ENCODE measurements around the gene SLC1A2.

Gene SLC1A2

GRCh38 chr11:35348898-35349687 is 70.3 kb downstream of the SLC1A2 start:
- no peak for DNase-seq (ENCODE audit: low read depth)

- DNase-seq (ENCODE audit: low read depth) = no peak
Measured at GRCh38 chr11:35347921-35348331, 71.4 kb downstream of the SLC1A2 start.

- no peak for DNase-seq (ENCODE audit: low read depth)
Measured at GRCh38 chr11:35347173-35347878, 72.0 kb downstream of the SLC1A2 start.

GRCh38 chr11:35346472-35347156 is 72.7 kb downstream of the SLC1A2 start:
- no peak for DNase-seq (ENCODE audit: low read depth)

- no peak for DNase-seq (ENCODE audit: low read depth)
Measured at GRCh38 chr11:35344681-35345574, 74.4 kb downstream of the SLC1A2 start.

GRCh38 chr11:35343033-35343598 is 76.2 kb downstream of the SLC1A2 start:
- DNase-seq (ENCODE audit: low read depth) = no peak

GRCh38 chr11:35340715-35341114 is 78.6 kb downstream of the SLC1A2 start:
- no peak for DNase-seq (ENCODE audit: low read depth)

- no peak for DNase-seq (ENCODE audit: low read depth)
Measured at GRCh38 chr11:35340071-35340470, 79.3 kb downstream of the SLC1A2 start.

GRCh38 chr11:35338921-35339320 is 80.4 kb downstream of the SLC1A2 start:
- DNase-seq (ENCODE audit: low read depth) = no peak

GRCh38 chr11:35337914-35338305 is 81.4 kb downstream of the SLC1A2 start:
- no peak for DNase-seq (ENCODE audit: low read depth)

- DNase-seq (ENCODE audit: low read depth) = no peak
Measured at GRCh38 chr11:35337136-35337913, 82.0 kb downstream of the SLC1A2 start.

- DNase-seq (ENCODE audit: low read depth) = no peak
Measured at GRCh38 chr11:35336726-35337125, 82.6 kb downstream of the SLC1A2 start.

- DNase-seq (ENCODE audit: low read depth) = no peak
Measured at GRCh38 chr11:35335226-35335625, 84.1 kb downstream of the SLC1A2 start.

GRCh38 chr11:35334385-35335090 is 84.8 kb downstream of the SLC1A2 start:
- DNase-seq (ENCODE audit: low read depth) = no peak

GRCh38 chr11:35332524-35332923 is 86.8 kb downstream of the SLC1A2 start:
- no peak for DNase-seq (ENCODE audit: low read depth)

GRCh38 chr11:35330931-35331330 is 88.4 kb downstream of the SLC1A2 start:
- no peak for DNase-seq (ENCODE audit: low read depth)

- DNase-seq (ENCODE audit: low read depth) = no peak
Measured at GRCh38 chr11:35330156-35330889, 89.0 kb downstream of the SLC1A2 start.

GRCh38 chr11:35327829-35328228 is 91.5 kb downstream of the SLC1A2 start:
- no peak for DNase-seq (ENCODE audit: low read depth)

GRCh38 chr11:35326266-35326879 is 93.0 kb downstream of the SLC1A2 start:
- no peak for DNase-seq (ENCODE audit: low read depth)

Data from stimulated activated CD8-positive, alpha-beta memory T cell treated with anti-CD3 and anti-CD28 coated beads, Interleukin-4, amount 100 ng/mL, for 24 hours (primary cell).